Panc1 (cell line): Measurements from ENCODE around the gene TBC1D7.

Experiments used
- POLR2AphosphoS5 ChIP-seq: IDR thresholded peaks from 2 replicates; pipeline ENCODE4 v1.6.1; 2012; ENCODE audit warnings: mild to moderate bottlenecking, low read depth, low read length, moderate library complexity
- REST ChIP-seq, 2 experiments: IDR thresholded peaks; 2 replicates each; pipeline ENCODE4 v1.6.1; 2011 to 2012; ENCODE audit warnings: low read depth in 2 of 2, control low read depth in 1 of 2, low read length in 1 of 2, mild to moderate bottlenecking in 1 of 2, moderate library complexity in 1 of 2; ENCODE audit not compliant: insufficient read depth in 1 of 2
- SIN3A ChIP-seq: IDR thresholded peaks from 2 replicates; pipeline ENCODE4 v1.6.1; 2012; ENCODE audit warnings: low read depth, mild to moderate bottlenecking, low read length, moderate library complexity, borderline replicate concordance; ENCODE audit not compliant: insufficient read depth
- TF ChIP-seq, protein P1 (sequence below): fragments of 450-650 bp; IDR thresholded peaks from 2 replicates; pipeline ENCODE4 v1.5.1; 2017; ENCODE audit warnings: mild to moderate bottlenecking

DNA sequence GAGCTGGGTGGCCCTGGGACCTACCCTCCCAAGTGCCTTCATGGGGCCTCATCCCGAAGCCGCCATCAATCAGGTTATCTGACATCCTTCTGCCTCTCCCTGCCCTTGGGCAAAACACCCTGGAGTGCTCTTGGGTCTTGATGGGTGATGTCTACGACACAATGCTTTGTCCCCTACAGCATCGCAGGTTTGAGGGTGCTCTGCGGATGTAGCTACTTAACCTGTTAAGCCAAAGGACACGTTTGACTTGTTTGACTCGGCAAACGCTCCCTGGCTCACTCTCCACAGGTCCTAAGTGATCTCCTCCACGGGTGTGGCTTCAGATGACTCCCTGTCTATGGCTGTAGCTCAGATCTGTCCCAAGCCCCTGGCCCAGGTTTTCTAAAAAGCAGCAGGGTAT lies 35.6 kb downstream of the TBC1D7 start:
- no peak for TF ChIP-seq REST (IDR thresholded peaks at IDR 0.05; ENCODE audit: insufficient read depth in 1 of 2, low read depth in 2 of 2, low read length in 1 of 2)
- TF ChIP-seq, protein P1, sequence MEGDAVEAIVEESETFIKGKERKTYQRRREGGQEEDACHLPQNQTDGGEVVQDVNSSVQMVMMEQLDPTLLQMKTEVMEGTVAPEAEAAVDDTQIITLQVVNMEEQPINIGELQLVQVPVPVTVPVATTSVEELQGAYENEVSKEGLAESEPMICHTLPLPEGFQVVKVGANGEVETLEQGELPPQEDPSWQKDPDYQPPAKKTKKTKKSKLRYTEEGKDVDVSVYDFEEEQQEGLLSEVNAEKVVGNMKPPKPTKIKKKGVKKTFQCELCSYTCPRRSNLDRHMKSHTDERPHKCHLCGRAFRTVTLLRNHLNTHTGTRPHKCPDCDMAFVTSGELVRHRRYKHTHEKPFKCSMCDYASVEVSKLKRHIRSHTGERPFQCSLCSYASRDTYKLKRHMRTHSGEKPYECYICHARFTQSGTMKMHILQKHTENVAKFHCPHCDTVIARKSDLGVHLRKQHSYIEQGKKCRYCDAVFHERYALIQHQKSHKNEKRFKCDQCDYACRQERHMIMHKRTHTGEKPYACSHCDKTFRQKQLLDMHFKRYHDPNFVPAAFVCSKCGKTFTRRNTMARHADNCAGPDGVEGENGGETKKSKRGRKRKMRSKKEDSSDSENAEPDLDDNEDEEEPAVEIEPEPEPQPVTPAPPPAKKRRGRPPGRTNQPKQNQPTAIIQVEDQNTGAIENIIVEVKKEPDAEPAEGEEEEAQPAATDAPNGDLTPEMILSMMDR: no peak
- TF ChIP-seq POLR2AphosphoS5: no peak
- TF ChIP-seq SIN3A: no peak
